NCI-H82 treated with DMSO at 0.1 percent for 48 hours (cell line): ENCODE results near the gene ZNF77.
"Not testable (repeated sequence)": the region's sequence is repeated elsewhere in the genome, so short reads cannot be mapped to it uniquely, and the experiment has no call there.

ENCODE experiments used
- DNase-seq: peaks from one replicate; lab custom pipeline; 2025; ENCODE audit not compliant: unreplicated experiment; lab: John Stamatoyannopoulos, UW

The ZNF77 gene

GRCh38 chr19:2944775-2945574, at the start of gene ZNF77:
TSS of gene ZNF77 (minus strand) at chr19:2944971. CDS start at chr19:2944840, 131 bp downstream.
- peak; percentile 96 for DNase-seq

DNA sequence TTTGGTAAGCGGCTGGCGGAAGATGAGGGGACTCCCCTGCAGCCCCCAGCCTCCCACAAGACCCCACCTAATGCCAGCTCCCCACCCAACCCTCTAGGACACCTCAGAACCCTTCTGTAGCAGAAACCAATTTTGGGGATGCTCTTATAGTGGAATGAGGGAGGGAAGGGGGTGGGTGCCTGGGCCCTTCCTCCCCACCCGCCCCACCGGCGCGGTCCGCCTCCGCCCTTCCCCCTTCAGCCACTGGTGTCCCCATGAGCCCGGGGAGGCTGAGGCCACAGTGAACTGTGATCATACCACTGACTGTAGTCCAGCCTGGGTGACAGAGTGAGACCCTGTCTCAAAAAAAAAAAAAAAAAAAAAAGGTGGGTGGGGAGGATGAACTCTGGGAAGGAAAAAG, 48.8 kb upstream of the ZNF77 start:
- no peak for DNase-seq

DNA sequence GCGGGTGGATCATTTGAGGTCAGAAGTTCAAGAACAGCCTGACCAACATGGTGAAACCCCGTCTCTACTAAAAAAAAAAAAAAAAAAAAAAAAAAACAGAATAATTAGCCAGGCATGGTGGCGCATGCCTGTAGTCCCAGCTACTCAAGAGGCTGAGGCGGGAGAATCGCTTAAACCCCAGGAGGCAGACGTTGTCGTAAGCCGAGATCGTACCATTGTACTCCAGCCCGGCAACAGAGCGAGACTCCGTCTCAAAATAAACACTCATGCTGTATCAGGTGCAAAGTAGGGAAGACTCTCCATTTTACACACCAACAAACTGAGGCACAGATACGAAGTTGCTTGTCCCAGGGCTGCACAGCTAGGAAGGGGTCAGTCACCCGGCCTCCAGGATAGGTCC, 48.2 kb upstream of the ZNF77 start:
- DNase-seq = no peak

GRCh38 chr19:2992333-2992732, 47.6 kb upstream of the ZNF77 start:
- DNase-seq = not testable (repeated sequence)

DNA sequence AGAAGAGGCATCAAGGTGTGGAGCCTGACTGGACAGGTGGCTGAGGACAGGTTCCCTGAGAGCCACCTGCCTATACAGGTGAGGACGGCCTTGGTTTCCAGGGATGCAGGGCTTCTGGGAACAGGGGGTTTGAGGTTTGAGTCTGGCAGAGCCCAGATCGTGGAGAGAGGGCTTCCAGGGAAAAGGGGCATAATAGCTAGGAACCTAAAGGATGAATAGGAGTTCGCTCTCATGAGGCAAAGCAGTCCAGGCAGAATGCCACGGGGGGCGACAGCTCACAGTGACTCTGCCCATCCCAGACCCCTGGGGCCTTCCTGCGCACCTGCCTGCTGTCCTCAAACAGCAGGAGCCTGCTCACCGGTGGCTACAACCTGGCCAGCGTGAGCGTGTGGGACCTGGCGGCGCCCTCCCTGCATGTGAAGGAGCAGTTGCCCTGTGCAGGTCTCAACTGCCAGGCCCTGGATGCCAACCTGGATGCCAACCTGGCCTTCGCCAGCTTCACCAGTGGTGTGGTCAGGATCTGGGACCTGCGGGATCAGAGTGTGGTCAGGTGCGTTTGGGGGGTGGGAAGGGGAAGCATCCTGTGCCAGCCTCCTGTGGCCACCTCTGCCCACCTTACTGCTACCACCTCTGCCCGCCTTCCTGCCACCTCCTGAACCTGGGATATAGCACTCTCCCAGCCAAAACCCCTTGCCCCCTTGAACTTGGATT, 44.6 kb upstream of the ZNF77 start:
- DNase-seq = no peak

- DNase-seq = no peak
Measured at GRCh38 chr19:2988568-2988967, 43.8 kb upstream of the ZNF77 start.

DNA sequence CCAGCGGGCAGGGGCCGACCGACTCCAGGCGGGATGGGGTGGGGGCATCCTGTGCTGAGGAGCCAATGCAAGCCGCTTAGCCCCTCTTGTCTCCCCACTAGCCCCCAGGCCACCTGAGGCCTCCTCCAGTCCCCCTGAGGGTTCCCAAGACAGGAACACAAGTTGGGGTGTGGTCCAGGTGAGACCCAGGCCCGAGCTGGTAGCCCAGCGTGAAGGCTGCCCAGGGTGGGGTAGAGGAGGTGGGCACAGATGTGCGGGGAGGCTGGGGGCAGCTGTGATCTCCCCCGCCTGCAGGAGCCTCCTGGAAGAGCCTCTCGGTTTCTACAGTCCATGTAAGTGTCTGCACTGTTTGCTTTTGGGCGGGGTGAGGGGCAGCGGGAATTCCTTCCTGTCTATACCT, 43.0 kb upstream of the ZNF77 start:
- no peak for DNase-seq

DNA sequence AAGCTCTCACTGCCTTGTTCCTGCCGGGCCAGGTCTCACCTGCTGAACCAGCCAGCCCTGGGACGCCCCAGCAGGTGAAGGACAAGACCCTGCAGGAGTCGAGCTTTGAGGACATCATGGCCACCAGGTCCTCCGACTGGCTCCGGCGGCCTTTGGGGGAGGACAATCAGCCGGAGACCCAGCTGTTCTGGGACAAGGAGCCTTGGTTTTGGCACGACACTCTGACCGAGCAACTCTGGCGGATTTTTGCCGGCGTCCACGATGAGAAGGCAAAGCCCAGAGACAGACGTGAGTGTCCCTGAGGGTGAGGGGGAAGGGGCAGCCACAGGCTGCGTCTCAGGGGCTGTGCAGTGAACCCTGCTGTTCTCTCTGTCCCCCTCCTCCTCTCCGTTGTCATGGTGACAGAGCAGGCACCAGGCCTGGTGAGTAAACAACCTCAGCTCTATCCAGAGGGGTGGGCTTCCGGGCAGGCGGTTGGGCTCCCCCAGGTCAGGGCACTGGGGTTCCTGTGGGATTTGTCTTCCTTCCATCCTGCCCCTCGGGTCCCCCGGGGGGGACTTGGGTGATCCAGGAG, 42.3 kb upstream of the ZNF77 start:
- DNase-seq = no peak

DNA sequence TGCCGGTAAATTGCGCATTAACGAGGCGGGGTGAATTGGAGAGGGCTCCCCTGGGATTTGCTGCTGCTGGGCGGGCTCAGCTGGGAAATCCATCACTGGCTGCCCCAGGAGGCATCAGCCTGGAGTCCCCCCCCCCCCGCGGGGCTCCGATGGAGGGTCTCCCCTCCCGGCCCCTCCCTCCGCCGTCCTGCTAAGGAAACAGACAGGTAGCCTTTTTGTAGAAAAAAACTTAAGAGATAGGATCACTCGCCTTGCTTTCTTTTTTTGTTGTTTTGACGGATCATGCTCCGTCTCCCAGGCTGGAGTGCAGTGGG, 39.4 kb upstream of the ZNF77 start:
- DNase-seq = no peak

- peak; percentile 92 for DNase-seq
Measured at GRCh38 chr19:2983351-2984214, 38.8 kb upstream of the ZNF77 start.

- no peak for DNase-seq
Measured at GRCh38 chr19:2982983-2983350, 38.2 kb upstream of the ZNF77 start.

DNA sequence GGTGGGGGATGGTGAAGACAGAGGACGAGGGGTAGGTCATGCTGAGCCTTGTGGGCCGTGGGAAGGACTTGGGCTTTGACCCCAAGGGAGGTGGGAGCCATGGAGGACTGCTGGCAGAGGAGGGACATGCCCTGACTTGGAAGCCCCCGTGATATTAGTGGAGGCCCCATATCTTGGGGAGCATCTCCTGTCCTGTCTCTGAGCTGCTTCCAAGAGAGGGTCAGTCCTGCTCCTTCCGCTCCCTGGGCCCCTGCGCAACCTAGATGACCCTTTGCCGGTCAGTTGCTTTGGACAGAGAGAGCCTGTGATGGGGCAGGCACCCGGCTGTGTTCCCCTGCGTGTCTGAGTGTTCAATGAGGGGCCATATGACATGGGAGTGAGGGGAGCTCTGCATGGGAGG, 37.8 kb upstream of the ZNF77 start:
- no peak for DNase-seq

DNA sequence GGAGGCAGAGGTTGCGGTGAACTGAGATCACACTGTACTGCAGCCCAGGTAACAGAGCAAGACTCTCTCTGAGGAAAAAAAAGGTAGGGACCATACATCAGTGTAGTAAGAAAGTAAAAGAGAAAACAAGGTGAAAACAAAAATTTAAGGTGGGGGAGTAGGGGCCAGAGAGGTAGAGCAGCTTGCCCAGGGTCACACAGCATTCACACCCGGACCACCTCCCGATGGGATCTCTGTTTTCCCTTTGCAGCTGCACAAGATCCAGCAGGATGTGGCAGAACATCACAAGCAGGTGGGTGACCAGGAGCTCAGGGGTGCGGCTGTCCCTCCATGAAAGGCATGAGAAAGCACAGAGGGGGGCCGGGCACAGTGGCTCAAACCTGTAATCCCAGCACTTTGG, 37.1 kb upstream of the ZNF77 start:
- DNase-seq = no peak

- no peak for DNase-seq
Measured at GRCh38 chr19:2978772-2979171, 34.0 kb upstream of the ZNF77 start.

DNA sequence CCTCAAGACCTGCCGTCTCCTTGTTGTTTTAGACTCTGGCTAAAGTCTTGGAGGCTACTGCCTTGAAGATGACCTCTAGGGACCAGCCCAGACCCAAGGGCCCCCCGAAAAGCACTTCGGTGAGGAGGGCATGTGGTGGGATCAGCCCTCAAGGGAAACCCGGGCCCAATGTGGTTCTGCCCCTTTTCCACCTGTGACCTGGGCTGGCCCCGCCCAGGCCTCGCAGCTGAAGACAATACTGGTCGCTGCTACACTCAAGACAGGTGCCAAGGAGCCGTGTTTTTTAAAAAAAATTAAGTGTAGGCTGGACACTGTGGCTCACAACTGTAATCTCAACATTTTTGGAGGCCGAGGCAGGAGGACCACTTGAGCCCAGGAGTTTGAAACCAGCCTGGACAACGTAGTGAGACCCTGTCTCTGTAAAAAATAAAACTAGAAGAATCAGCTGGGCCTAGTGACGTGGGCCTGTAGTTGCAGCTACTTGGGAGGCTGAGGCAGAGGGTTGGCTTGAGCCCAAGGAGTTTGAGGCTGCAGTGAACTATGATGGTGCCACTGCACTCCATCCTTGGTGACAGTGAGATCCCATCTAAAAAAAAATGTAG, 33.5 kb upstream of the ZNF77 start:
- no peak for DNase-seq

- DNase-seq = no peak
Measured at GRCh38 chr19:2977746-2978138, 33.0 kb upstream of the ZNF77 start.

DNA sequence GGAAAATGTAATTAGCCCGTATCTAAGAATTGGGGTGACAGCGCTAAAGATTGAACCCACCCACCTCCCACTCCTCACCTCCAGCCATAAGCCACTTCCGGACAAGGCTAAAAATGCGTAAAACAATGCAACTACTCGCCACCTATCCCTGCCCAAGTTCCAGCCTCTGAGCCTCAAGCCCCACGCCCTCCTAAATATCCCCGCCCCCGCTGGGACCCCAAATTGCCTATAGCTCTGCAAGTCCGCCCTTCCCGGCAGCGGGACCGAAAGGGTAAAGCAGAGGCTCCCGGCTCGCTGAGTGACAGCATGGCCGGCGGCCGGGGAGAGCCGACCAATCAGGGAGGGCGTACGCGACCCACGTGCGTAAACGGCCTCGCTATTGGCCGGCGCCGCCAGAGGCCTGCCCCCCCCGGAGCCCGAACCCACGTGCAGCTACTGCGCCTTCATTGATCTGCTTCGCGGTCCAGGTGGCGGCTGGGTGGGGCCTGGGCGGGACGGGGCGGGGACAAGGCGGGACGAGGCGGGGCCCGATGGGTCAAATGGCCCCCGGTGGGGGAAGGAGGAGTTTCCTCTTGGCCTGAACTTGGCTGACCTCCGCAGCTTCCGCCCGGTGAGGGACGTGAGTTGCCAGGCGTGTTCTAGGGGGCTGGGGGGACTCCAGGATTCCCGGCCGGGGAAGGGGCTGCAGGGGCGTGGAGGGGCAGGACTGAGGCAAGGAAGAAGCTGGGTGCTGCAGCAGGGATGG, 32.4 kb upstream of the ZNF77 start, which contains the start of gene TLE6:
TLE6 (plus strand) TSS at position 564 of the 745 bp plus-strand sequence. CDS start 670 bp downstream, outside the sequence.
- DNase-seq = peak; percentile 81

GRCh38 chr19:2976609-2977000, 31.8 kb upstream of the ZNF77 start:
- no peak for DNase-seq

- DNase-seq = no peak
Measured at GRCh38 chr19:2974342-2975041, 29.7 kb upstream of the ZNF77 start.

DNA sequence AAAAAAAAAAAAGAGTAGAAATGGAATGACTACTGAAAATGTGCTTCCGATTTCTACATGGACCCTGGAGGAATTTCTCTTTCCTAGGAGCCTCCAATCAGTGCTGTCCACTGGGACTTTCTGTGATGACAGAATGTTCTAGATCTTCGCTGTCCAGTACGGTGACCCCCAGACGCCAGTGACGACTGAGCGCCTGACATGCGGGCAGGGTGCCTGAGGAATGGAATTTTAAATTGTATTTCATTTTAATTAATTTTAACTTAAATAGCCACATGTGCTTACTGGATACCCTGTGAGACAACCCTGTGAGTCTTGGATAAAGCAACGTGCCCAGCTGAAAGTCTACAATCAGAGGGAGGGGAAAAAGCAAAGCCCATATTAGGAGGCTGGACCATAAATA, 28.5 kb upstream of the ZNF77 start:
- DNase-seq = no peak
